Glutamatergic neuron (in vitro differentiated cells): Measurements from ENCODE around the gene NR4A3. TPM values are rescaled to one million over a fixed set of nuclear protein-coding genes. Genes with fewer than 3 reads are reported as not detected.

Source experiments
- DNase-seq: peaks from one replicate; pipeline ENCODE4 v3.0.0; 2022
- H3K27ac Mint-ChIP-seq: one replicate; pipeline ENCODE4 v1.8.0; 2020; ENCODE audit warnings: mild to moderate bottlenecking, mixed read lengths, inconsistent platforms; ENCODE audit not compliant: unreplicated experiment
- H3K27me3 Mint-ChIP-seq: one replicate; pipeline ENCODE4 v1.8.0; 2020; ENCODE audit warnings: mild to moderate bottlenecking, moderate library complexity, mixed read lengths, inconsistent platforms; ENCODE audit not compliant: unreplicated experiment
- H3K36me3 Mint-ChIP-seq: one replicate; pipeline ENCODE4 v1.8.0; 2020; ENCODE audit warnings: mild to moderate bottlenecking, mixed read lengths, inconsistent platforms; ENCODE audit not compliant: unreplicated experiment
- H3K4me1 Mint-ChIP-seq: one replicate; pipeline ENCODE4 v1.8.0; 2020; ENCODE audit warnings: mild to moderate bottlenecking, low read depth, mixed read lengths, inconsistent platforms; ENCODE audit not compliant: unreplicated experiment
- H3K4me3 Mint-ChIP-seq: one replicate; pipeline ENCODE4 v1.8.0; 2020; ENCODE audit warnings: mild to moderate bottlenecking, mixed read lengths, inconsistent platforms; ENCODE audit not compliant: unreplicated experiment
- H3K9me3 Mint-ChIP-seq: one replicate; pipeline ENCODE4 v1.8.0; 2020; ENCODE audit warnings: mild to moderate bottlenecking, moderate library complexity, mixed read lengths, inconsistent platforms; ENCODE audit not compliant: unreplicated experiment
- CTCF ChIP-seq: fragments of 200-600 bp; sonication (generic); IDR thresholded peaks from one replicate; pipeline ENCODE4 v1.5.0; 2021; ENCODE audit not compliant: partially characterized antibody, unreplicated experiment
- total RNA-seq: library from RNA; stranded (reverse); fragmentation: NEBNext Ultra II Directional; extraction: Animal tissue kit (Norgen Biotek cat#: 25700); gene quantifications from one replicate; pipeline ENCODE4 v1.2.1, GENCODE V29; 2021; ENCODE audit not compliant: unreplicated experiment

Gene NR4A3
- total RNA-seq, 1 donor from 2014 or later = 4.1 TPM

GRCh38 chr9:99863955-99864354, 42.3 kb downstream of the NR4A3 start:
- H3K36me3 Mint-ChIP-seq = no peaks in the 10 kb centered on the region
- no peak for DNase-seq
- H3K27me3 Mint-ChIP-seq = peaks cover 5% of the 10 kb centered on the region
- no peak overlapping the region for H3K27ac Mint-ChIP-seq
- H3K9me3 Mint-ChIP-seq = no peaks in the 10 kb centered on the region
- H3K4me1 Mint-ChIP-seq = peaks cover 19% of the 10 kb centered on the region
- TF ChIP-seq CTCF = no peak
- H3K4me3 Mint-ChIP-seq = no peak overlapping the region

DNA sequence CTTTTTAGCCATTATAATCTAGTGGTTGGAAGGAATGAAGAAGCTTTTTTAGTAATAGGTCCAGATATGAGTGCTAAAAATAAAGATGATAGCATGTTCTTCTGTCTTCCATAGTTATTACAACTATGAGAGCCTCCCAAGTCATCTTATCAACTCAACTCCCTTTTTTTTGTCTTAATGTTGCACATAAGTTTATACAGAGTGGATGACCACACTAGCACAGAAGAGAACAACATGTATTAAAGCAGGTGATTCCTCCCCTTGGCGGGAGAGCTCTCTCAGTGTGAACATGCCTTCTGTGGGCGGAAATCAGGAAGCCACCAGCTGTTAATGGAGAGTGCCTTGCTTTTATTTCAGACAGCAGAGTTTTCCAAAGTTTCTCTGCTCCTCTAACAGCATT, 44.7 kb downstream of the NR4A3 start:
- peaks cover 5% of the 10 kb centered on the region for H3K27me3 Mint-ChIP-seq
- H3K9me3 Mint-ChIP-seq = no peaks in the 10 kb centered on the region
- H3K27ac Mint-ChIP-seq = no peak overlapping the region
- no peak for DNase-seq
- H3K4me3 Mint-ChIP-seq = no peak overlapping the region
- peaks cover 1% of the 10 kb centered on the region for H3K4me1 Mint-ChIP-seq
- H3K36me3 Mint-ChIP-seq = no peaks in the 10 kb centered on the region
- no peak for TF ChIP-seq CTCF

DNA sequence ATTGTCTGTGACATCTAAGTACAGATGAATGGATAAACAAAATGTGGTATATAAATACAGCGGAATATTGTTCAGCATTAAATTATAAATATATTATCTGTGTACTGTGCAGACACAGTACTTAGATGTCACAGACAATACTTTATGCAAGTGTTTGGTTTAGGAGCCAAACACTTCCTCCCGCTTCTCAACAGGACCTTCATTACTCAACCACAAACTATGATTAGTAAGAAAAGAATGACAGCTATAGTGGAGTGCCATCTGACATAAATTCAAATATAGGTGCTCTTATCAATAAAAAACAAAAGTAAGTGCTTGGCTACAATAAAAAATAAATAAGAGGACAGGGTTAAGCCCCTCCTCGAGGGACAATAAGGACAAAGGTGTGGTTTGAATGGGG, 45.9 kb downstream of the NR4A3 start:
- DNase-seq = no peak
- H3K4me1 Mint-ChIP-seq = peaks cover 1% of the 10 kb centered on the region
- H3K27me3 Mint-ChIP-seq = peaks cover 5% of the 10 kb centered on the region
- no peak overlapping the region for H3K27ac Mint-ChIP-seq
- no peak overlapping the region for H3K4me3 Mint-ChIP-seq
- no peaks in the 10 kb centered on the region for H3K9me3 Mint-ChIP-seq
- TF ChIP-seq CTCF = no peak
- no peaks in the 10 kb centered on the region for H3K36me3 Mint-ChIP-seq

- TF ChIP-seq CTCF = no peak
- Mint-ChIP-seq H3K27ac (no peak overlapping the region), H3K4me1 (peaks cover 1% of the 10 kb centered on the region), H3K4me3 (no peak overlapping the region), H3K27me3 (peaks cover 3% of the 10 kb centered on the region), H3K36me3 (no peaks in the 10 kb centered on the region), H3K9me3 (no peaks in the 10 kb centered on the region)
- no peak for DNase-seq
Measured at GRCh38 chr9:99867968-99868367, 46.3 kb downstream of the NR4A3 start.

GRCh38 chr9:99868845-99869244, 47.2 kb downstream of the NR4A3 start:
- no peaks in the 10 kb centered on the region for H3K9me3 Mint-ChIP-seq
- H3K36me3 Mint-ChIP-seq = no peaks in the 10 kb centered on the region
- H3K4me3 Mint-ChIP-seq = no peak overlapping the region
- DNase-seq = no peak
- peaks cover 3% of the 10 kb centered on the region for H3K27me3 Mint-ChIP-seq
- peaks cover 1% of the 10 kb centered on the region for H3K4me1 Mint-ChIP-seq
- no peak overlapping the region for H3K27ac Mint-ChIP-seq
- no peak for TF ChIP-seq CTCF
